Lower leg skin (tissue), 4 donors: ENCODE results near the gene BCL2. TPM values are rescaled to one million over a fixed set of nuclear protein-coding genes. Genes with fewer than 3 reads are reported as not detected.
"Not testable (repeated sequence)": the region's sequence is repeated elsewhere in the genome, so short reads cannot be mapped to it uniquely, and the experiment has no call there.

Experiments used
- DNase-seq, 2 donors: peaks; one replicate each; pipeline ENCODE4 v3.0.0-alpha.2; 2019; ENCODE audit warnings: low spot score in 2 of 2
- H3K4me3 ChIP-seq: fragments of 200-600 bp; sonication (generic); 2 replicates; pipeline ENCODE4 v1.5.1; 2017; ENCODE audit warnings: mild to moderate bottlenecking, low read depth; ENCODE audit not compliant: poor library complexity, severe bottlenecking
- CTCF ChIP-seq, 3 donors: fragments of 450-650 bp; IDR thresholded peaks; one replicate each; pipeline ENCODE4 v1.5.1; 2016; ENCODE audit warnings: antibody characterized with exemption in 3 of 3, mild to moderate bottlenecking in 3 of 3, moderate library complexity in 2 of 3
- POLR2A ChIP-seq, 2 donors: fragments of 450-650 bp; IDR thresholded peaks; one replicate each; pipeline ENCODE4 v1.6.1; 2016 to 2017; ENCODE audit warnings: antibody characterized with exemption in 2 of 2, mild to moderate bottlenecking in 1 of 2, moderate library complexity in 1 of 2
- WGBS, 2 donors: methylation state at CpG; one replicate each; pipeline ENCODE4 v1.1.5; 2018; 5-methylcytosine and 5-hydroxymethylcytosine counted together
- intact Hi-C: fragments of 100-400 bp; cut with DNase I; formaldehyde crosslinking; loops from one replicate; pipeline ENCODE4 v1.15.0; 2023; ENCODE audit warnings: low total_unique reads
- total RNA-seq, 4 donors: library from RNA; depleted of rRNA; stranded (reverse); fragments of >200 nt; gene quantifications; one replicate each; pipeline ENCODE4 v1.1.0, GENCODE V29; 2016

Gene BCL2
- total RNA-seq, 4 donors from 2014 or later, result 12.8 to 21.7 (median 18.2) TPM

- WGBS, 2 donors, result 49 to 55% methylated on average over 8 of the region's 8 CpGs
- no peak overlapping the region for H3K4me3 ChIP-seq
- no peak for DNase-seq
- intact Hi-C loops, result no loop called here
- TF ChIP-seq CTCF (IDR thresholded peaks at IDR 0.05), result no peak
- no peak for TF ChIP-seq POLR2A (IDR thresholded peaks at IDR 0.05)
These were observed 122.2 kb downstream of the BCL2 start for GRCh38 chr18:63197246-63197869.

GRCh38 chr18:63195326-63196159 lies 124.0 kb downstream of the BCL2 start:
- no peak for DNase-seq
- TF ChIP-seq POLR2A (IDR thresholded peaks at IDR 0.05) (no peak), CTCF (IDR thresholded peaks at IDR 0.05) (no peak)
- intact Hi-C loops, result no loop called here
- H3K4me3 ChIP-seq, result no peak overlapping the region
- WGBS, 2 donors, result 80 to 86% methylated on average over 4 of the region's 4 CpGs

DNA sequence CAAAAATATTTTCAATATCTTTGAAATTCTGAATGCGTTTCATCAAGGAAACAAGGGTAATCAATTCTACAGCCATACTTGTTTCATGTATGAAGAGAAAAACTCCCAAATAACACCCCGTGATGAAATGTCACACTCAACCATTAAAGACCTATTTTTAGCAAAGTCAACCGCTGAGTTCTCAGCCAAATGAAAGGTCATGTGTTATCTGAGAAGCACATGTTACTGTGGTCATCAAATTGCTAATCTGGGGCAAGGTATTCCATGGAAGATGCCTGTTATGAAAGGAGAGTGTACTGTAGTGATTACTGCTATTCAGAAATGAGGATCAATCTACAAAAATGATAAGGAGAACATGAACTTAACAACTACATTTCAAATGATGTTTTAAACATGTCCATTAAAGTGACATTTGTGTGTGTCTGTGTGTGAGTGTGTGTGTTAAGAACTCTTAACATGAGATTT lies 126.7 kb downstream of the BCL2 start:
- intact Hi-C loops, result no loop called here
- TF ChIP-seq POLR2A (IDR thresholded peaks at IDR 0.05) (no peak), CTCF (IDR thresholded peaks at IDR 0.05) (no peak)
- 62 to 65% methylated on average over 3 of the region's 3 CpGs for WGBS, 2 donors
- no peak overlapping the region for H3K4me3 ChIP-seq
- DNase-seq, result no peak

- TF ChIP-seq CTCF (IDR thresholded peaks at IDR 0.05), result no peak
- no peak for TF ChIP-seq POLR2A (IDR thresholded peaks at IDR 0.05)
- no peak for DNase-seq
- WGBS, 2 donors, result 88 to 95% methylated on average over 6 of the region's 6 CpGs
- intact Hi-C loops, result no loop called here
- no peak overlapping the region for H3K4me3 ChIP-seq
These were observed 127.3 kb downstream of the BCL2 start for GRCh38 chr18:63192126-63192884.

DNA sequence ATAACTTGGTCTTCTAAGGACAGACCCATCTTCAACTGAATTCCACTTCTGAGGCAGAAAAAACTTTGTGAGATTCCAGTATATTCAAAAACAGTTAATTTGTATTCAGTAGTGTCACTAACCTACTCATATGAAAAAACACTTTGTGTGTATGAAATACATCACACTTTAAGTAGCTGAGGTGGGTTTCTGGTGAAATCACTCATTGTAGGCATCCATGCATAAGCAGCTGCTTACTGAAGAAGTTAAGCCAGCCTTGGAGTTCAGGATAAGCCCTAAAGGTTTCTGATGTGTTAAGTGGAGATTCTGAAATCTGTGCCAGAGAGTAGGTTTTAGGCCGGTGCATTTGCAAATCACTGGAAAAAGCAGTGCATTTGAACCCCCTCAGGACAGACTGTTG lies 128.2 kb downstream of the BCL2 start:
- intact Hi-C loops, result no loop called here
- WGBS, 2 donors, result 43 to 55% methylated on average over 1 of the region's 1 CpG
- no peak overlapping the region for H3K4me3 ChIP-seq
- TF ChIP-seq CTCF (IDR thresholded peaks at IDR 0.05), result no peak
- TF ChIP-seq POLR2A (IDR thresholded peaks at IDR 0.05), result no peak
- DNase-seq, result no peak

DNA sequence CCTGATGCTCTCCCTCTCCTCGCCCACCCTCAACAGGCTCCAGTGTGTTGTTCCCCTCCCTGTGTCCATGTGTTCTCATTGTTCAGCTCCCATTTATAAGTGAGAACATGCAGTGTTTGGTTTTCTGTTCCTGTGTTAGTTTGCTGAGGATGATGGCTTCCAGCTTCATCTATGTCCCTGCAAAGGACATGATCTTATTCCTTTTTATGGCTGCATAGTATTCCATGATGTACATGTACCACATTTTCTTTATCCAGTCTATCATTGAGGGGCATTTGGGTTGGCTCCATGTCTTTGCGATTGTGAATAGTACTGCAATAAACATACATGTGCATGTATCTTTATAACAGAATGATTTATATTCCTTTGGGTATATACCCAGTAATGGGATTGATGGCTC lies 128.7 kb downstream of the BCL2 start:
- DNase-seq, intact Hi-C loops, H3K4me3 ChIP-seq: not testable (repeated sequence)
- 96 to 98% methylated on average over 2 of the region's 2 CpGs for WGBS, 2 donors
